ENCODE data around the gene RNF186.
"Not testable (repeated sequence)": the region's sequence is repeated elsewhere in the genome, so short reads cannot be mapped to it uniquely, and the experiment has no call there.

DNA sequence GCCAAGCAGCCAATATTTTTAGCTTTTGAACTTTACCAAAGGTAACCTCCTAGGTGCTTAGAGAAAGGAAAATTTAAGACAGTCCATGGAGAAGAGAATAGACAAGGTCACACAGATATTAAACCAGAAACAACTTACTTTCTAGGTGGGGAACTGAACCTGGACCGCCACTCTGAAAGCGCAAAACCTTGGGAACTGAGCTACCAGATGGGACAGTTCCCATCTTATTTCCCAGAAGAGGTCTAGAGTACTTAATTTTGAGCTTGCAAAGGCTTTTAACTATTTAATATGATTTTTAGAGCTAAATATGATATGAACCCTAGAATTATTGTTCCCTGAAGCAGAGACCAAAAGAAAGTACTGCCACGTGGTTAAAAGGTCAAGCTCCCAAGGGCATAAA lies 34.2 kb upstream of the RNF186 start:
- TF ChIP-seq SP1 (CRISPR knock-in tag; conservative IDR thresholded peaks at IDR 0.05); NR1H2 (CRISPR knock-in tag; IDR thresholded peaks at IDR 0.05); GRHL2 (CRISPR knock-in tag; IDR thresholded peaks at IDR 0.05; ENCODE audit: insufficient replicate concordance, severe bottlenecking): not testable (repeated sequence)
- TF ChIP-seq, protein P1, sequence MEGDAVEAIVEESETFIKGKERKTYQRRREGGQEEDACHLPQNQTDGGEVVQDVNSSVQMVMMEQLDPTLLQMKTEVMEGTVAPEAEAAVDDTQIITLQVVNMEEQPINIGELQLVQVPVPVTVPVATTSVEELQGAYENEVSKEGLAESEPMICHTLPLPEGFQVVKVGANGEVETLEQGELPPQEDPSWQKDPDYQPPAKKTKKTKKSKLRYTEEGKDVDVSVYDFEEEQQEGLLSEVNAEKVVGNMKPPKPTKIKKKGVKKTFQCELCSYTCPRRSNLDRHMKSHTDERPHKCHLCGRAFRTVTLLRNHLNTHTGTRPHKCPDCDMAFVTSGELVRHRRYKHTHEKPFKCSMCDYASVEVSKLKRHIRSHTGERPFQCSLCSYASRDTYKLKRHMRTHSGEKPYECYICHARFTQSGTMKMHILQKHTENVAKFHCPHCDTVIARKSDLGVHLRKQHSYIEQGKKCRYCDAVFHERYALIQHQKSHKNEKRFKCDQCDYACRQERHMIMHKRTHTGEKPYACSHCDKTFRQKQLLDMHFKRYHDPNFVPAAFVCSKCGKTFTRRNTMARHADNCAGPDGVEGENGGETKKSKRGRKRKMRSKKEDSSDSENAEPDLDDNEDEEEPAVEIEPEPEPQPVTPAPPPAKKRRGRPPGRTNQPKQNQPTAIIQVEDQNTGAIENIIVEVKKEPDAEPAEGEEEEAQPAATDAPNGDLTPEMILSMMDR (IDR thresholded peaks at IDR 0.05): not testable (repeated sequence)
- TF ChIP-seq, protein P2, sequence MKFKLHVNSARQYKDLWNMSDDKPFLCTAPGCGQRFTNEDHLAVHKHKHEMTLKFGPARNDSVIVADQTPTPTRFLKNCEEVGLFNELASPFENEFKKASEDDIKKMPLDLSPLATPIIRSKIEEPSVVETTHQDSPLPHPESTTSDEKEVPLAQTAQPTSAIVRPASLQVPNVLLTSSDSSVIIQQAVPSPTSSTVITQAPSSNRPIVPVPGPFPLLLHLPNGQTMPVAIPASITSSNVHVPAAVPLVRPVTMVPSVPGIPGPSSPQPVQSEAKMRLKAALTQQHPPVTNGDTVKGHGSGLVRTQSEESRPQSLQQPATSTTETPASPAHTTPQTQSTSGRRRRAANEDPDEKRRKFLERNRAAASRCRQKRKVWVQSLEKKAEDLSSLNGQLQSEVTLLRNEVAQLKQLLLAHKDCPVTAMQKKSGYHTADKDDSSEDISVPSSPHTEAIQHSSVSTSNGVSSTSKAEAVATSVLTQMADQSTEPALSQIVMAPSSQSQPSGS (CRISPR knock-in tag; IDR thresholded peaks at IDR 0.05; ENCODE audit: borderline replicate concordance, low read depth): not testable (repeated sequence)
- TF ChIP-seq, protein P3, sequence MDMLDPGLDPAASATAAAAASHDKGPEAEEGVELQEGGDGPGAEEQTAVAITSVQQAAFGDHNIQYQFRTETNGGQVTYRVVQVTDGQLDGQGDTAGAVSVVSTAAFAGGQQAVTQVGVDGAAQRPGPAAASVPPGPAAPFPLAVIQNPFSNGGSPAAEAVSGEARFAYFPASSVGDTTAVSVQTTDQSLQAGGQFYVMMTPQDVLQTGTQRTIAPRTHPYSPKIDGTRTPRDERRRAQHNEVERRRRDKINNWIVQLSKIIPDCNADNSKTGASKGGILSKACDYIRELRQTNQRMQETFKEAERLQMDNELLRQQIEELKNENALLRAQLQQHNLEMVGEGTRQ (CRISPR knock-in tag; IDR thresholded peaks at IDR 0.05): not testable (repeated sequence)

Data from WTC11 (cell line).